Measurements from ENCODE around the gene PRKCE. TPM values are rescaled to one million over a fixed set of nuclear protein-coding genes. Genes with fewer than 3 reads are reported as not detected.

Gene PRKCE
- polyA plus RNA-seq, 3 donors = 1.3 to 7.7 (median 2.3) TPM

- H3K4me3 Mint-ChIP-seq = no peak overlapping the region
- Histone ChIP-seq H3K27ac (ENCODE audit: low read depth in 1 of 2, low read length in 2 of 2) (no peak overlapping the region), H3K4me3 (replicated peaks in 1 of 3; ENCODE audit: low read depth in 2 of 3, low read length in 3 of 3) (no peak overlapping the region), H3K9me3 (replicated peaks in 1 of 2; ENCODE audit: control insufficient read depth in 1 of 2, insufficient read depth in 1 of 2, low read length in 2 of 2) (no peaks in the 10 kb centered on the region), H3K4me1 (ENCODE audit: control insufficient read depth in 1 of 2, insufficient read depth in 2 of 2, low read length in 2 of 2) (peaks cover 8 to 13% of the 10 kb centered on the region in 2 donors), H3K4me2 (replicated peaks; ENCODE audit: extremely low read depth, low read length, poor library complexity, severe bottlenecking) (no peak overlapping the region), H3K27me3 (ENCODE audit: control insufficient read depth in 2 of 2, insufficient read depth in 2 of 2, low read length in 2 of 2) (no peaks in the 10 kb centered on the region), H4K20me1 (ENCODE audit: insufficient read depth, low read length) (peaks cover 4% of the 10 kb centered on the region), H3K9ac (ENCODE audit: insufficient read depth, low read length, poor library complexity, severe bottlenecking) (no peak overlapping the region), H3K36me3 (replicated peaks in 1 of 2; ENCODE audit: control insufficient read depth in 1 of 2, insufficient read depth in 2 of 2, low read length in 2 of 2) (no peaks in the 10 kb centered on the region), H2AFZ (ENCODE audit: insufficient read depth, low read depth, low read length, poor library complexity, severe bottlenecking) (no peak overlapping the region), H3K79me2 (ENCODE audit: insufficient read depth, low read length) (no peaks in the 10 kb centered on the region)
- DNase-seq = no peak
- H3K27me3 Mint-ChIP-seq (ENCODE audit: low read depth in 3 of 3) = no peaks in the 10 kb centered on the region
- no peak for TF ChIP-seq CTCF (IDR thresholded peaks at IDR 0.05)
- intact Hi-C loops (cut with micrococcal nuclease) = no loop called here
- H3K27ac Mint-ChIP-seq = peak overlapping the region in 1 of 7 donors; percentile 32
- peaks cover 7 to 12% of the 10 kb centered on the region in 2 donors for H3K36me3 Mint-ChIP-seq
- peaks cover 9 to 22% (median 11%) of the 10 kb centered on the region in 7 donors for H3K9me3 Mint-ChIP-seq
- H3K4me1 Mint-ChIP-seq = peaks cover 20% of the 10 kb centered on the region
Observed at GRCh38 chr2:45716915-45717314, 65.4 kb downstream of the PRKCE start.

GRCh38 chr2:45720210-45720609 lies 68.7 kb downstream of the PRKCE start:
- Histone ChIP-seq H3K27ac (ENCODE audit: low read depth in 1 of 2, low read length in 2 of 2) (no peak overlapping the region), H3K4me2 (replicated peaks; ENCODE audit: extremely low read depth, low read length, poor library complexity, severe bottlenecking) (no peak overlapping the region), H3K4me1 (ENCODE audit: control insufficient read depth in 1 of 2, insufficient read depth in 2 of 2, low read length in 2 of 2) (peaks cover 26 to 28% of the 10 kb centered on the region in 2 donors), H4K20me1 (ENCODE audit: insufficient read depth, low read length) (no peaks in the 10 kb centered on the region), H3K9me3 (replicated peaks in 1 of 2; ENCODE audit: control insufficient read depth in 1 of 2, insufficient read depth in 1 of 2, low read length in 2 of 2) (no peaks in the 10 kb centered on the region), H3K27me3 (ENCODE audit: control insufficient read depth in 2 of 2, insufficient read depth in 2 of 2, low read length in 2 of 2) (no peaks in the 10 kb centered on the region), H2AFZ (ENCODE audit: insufficient read depth, low read depth, low read length, poor library complexity, severe bottlenecking) (no peak overlapping the region), H3K36me3 (replicated peaks in 1 of 2; ENCODE audit: control insufficient read depth in 1 of 2, insufficient read depth in 2 of 2, low read length in 2 of 2) (no peaks in the 10 kb centered on the region), H3K4me3 (replicated peaks in 1 of 3; ENCODE audit: low read depth in 2 of 3, low read length in 3 of 3) (no peak overlapping the region), H3K9ac (ENCODE audit: insufficient read depth, low read length, poor library complexity, severe bottlenecking) (no peak overlapping the region), H3K79me2 (ENCODE audit: insufficient read depth, low read length) (no peaks in the 10 kb centered on the region)
- WGBS (ENCODE audit: insufficient coverage) = 95% methylated on average over 3 of the region's 6 CpGs
- H3K4me1 Mint-ChIP-seq = peaks cover 36% of the 10 kb centered on the region
- H3K9me3 Mint-ChIP-seq = peaks cover 9 to 17% (median 11%) of the 10 kb centered on the region in 7 donors
- peaks cover 0 to 2% (median 0%) of the 10 kb centered on the region in 3 donors for H3K27me3 Mint-ChIP-seq (ENCODE audit: low read depth in 3 of 3)
- H3K36me3 Mint-ChIP-seq = peaks cover 4 to 10% of the 10 kb centered on the region in 2 donors
- no peak overlapping the region for H3K4me3 Mint-ChIP-seq
- DNase-seq = no peak
- H3K27ac Mint-ChIP-seq = peak overlapping the region in 2 of 7 donors; percentile 35 to 69
- intact Hi-C loops (cut with micrococcal nuclease) = no loop called here
- no peak for TF ChIP-seq CTCF (IDR thresholded peaks at IDR 0.05)
